22Rv1 (cell line): ENCODE results near the gene CCL4.
"Not testable (repeated sequence)": the region's sequence is repeated elsewhere in the genome, so short reads cannot be mapped to it uniquely, and the experiment has no call there.

ENCODE experiments used
- H3K27ac ChIP-seq: fragments of 450-650 bp; 2 replicates; pipeline ENCODE4 v1.5.1; 2017
- ZFX ChIP-seq: fragments of 450-650 bp; IDR thresholded peaks from 2 replicates; pipeline ENCODE4 v1.6.1; 2017; ENCODE audit warnings: antibody characterized with exemption, borderline replicate concordance
- TF ChIP-seq, protein P1 (sequence below): fragments of 450-650 bp; IDR thresholded peaks from 2 replicates; pipeline ENCODE4 v1.5.1; 2017; ENCODE audit warnings: mild to moderate bottlenecking

The CCL4 gene

DNA sequence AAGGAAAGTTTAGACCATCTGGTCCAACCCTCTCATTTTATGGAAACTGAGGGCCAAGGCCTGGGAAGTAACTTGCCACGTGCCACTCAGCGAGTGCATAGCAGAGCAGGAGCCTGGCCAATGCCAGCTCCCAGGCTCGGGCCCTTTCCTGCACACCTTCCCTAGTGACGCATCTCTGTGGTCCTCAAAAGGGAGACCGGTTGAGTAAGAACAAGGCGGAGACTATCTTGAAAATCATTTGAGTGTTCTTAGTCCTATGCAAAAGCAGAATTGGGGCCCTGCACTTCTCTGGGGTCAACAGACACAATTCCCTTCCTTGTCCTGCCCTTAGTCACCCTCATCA is 2.8 kb downstream of the CCL4 start:
- H3K27ac ChIP-seq: no peak overlapping the region
- TF ChIP-seq, protein P1, sequence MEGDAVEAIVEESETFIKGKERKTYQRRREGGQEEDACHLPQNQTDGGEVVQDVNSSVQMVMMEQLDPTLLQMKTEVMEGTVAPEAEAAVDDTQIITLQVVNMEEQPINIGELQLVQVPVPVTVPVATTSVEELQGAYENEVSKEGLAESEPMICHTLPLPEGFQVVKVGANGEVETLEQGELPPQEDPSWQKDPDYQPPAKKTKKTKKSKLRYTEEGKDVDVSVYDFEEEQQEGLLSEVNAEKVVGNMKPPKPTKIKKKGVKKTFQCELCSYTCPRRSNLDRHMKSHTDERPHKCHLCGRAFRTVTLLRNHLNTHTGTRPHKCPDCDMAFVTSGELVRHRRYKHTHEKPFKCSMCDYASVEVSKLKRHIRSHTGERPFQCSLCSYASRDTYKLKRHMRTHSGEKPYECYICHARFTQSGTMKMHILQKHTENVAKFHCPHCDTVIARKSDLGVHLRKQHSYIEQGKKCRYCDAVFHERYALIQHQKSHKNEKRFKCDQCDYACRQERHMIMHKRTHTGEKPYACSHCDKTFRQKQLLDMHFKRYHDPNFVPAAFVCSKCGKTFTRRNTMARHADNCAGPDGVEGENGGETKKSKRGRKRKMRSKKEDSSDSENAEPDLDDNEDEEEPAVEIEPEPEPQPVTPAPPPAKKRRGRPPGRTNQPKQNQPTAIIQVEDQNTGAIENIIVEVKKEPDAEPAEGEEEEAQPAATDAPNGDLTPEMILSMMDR: no peak
- no peak for TF ChIP-seq ZFX

DNA sequence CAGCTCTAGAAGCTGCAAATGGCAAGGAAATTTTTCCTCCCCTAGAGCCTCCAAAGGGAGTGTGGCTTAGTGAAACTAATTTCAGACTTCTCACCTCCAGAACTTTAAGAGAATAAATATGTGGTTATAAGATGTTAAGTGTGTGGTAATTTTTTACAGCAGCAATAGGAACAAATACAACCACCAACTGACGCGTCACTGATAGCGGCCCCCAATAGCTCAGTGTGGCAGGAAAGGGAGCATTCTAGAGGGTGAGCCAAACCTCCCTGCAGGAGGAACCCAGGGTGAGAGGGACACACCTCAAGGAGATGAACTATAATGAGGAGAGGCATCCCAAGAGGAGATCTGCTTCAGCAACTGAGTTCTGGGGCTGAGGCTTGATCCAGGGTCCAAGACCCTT is 4.0 kb downstream of the CCL4 start:
- no peak for TF ChIP-seq ZFX
- TF ChIP-seq, protein P1: no peak

DNA sequence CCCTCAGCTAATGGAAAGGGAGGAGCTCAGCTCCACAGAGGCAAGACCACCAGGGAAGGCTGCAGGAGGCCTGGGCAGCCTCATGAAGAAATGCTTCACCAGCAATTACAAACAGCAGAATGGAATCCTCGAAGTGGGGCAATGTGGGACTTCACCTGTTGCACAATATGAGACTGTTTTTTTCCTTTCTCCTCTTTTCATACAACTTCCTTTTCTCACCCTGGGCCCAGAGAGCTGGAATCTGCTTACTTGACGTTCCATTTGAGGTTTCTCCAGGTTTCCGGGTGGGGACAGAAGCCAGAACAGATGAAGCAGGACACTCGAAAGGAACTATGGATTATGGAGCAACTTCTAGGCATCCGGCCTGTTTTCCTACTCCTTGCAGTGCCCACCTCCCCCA is 4.6 kb downstream of the CCL4 start:
- not testable (repeated sequence) for H3K27ac ChIP-seq

More for the DNA sequence above, 4.0 kb downstream of the CCL4 start:
- H3K27ac ChIP-seq: no peak overlapping the region

DNA sequence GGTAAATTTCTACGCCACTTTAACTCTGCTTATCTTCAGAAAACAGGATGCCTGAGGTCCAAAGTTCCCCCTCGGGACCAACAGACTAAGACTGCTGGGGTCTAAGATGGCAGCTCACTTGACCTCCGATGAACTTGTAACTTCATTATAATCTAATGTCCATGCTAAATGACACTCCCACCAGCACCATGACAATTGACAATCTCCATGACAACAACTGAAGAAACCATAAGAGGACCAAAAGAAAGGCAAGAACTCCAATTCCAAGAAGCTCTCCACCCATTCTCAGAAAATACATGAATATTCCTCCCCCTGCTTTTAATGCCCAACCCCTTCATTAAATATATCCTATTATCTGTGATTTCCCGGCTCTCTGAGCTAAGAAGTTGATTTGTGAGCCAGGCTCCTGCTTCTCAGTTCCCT is 7.5 kb downstream of the CCL4 start:
- no peak for TF ChIP-seq ZFX
- TF ChIP-seq, protein P1: no peak
- no peak overlapping the region for H3K27ac ChIP-seq

DNA sequence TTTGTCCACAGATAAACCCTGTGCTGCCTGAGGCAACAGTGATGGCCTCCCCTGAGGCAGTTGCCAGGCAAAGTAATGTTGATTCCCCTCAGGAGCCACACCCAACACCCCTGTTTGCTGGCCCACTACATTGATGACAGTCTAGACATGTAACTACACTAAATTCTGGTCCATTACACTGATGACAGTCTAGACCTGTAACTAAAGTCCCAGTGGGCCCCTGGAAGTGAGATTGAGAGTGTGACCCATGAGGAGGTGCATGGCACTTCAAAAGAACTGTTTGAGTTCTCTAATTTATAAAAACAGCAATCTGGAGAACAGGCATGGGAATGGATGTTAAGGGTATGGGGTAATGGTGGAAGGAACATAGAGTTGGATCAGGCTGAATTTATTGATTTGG is 8.9 kb downstream of the CCL4 start:
- H3K27ac ChIP-seq: no peak overlapping the region
- TF ChIP-seq ZFX: no peak
- TF ChIP-seq, protein P1: no peak

DNA sequence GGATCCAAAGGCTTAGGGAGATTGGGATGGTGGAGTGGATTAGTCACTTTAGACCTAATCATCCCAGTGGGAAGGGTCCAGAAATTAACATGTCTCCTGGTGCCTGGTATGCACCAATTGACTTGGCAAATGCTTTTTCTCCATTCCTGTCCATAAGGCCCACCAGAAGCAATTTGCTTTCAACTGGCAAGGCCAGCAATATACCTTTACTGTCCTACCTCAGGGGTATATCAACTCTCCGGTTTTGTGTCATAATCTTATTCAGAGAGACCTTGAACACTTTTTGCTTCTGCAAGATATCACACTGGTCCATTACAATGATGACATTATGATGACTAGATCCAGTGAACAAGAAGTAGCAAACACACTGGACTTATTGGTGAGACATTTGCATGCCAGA is 9.5 kb downstream of the CCL4 start:
- not testable (repeated sequence) for H3K27ac ChIP-seq

DNA sequence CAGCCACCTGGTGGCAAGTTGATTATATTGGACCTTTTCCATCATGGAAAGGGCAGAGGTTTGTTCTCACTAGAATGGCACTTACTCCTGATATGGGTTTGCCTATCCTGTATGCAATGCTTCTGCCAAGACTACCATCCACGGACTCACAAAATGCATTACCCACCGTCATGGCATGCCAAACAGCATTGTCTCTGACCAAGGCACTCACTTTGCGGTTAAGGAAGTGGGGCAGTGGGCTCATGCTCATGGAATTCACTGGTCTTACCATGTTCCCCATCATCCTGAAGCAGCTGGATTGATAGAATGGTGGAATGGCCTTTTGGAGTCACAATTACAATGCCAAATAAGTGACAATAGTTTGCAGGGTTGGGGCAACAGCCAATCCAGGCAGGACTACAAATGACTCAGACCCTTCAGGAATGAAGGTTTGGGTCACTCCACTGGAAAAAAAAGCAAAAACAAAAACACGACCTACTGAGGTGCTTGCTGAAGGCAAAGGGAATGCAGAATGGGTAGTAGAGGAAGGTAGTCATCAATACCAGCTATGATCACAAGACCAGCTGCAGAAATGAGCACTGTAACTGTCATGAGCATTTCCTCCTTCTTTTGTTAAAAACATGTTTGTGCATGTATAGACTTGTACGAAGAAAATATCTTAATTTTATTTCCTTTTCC is 11.5 kb downstream of the CCL4 start:
- H3K27ac ChIP-seq: not testable (repeated sequence)

DNA sequence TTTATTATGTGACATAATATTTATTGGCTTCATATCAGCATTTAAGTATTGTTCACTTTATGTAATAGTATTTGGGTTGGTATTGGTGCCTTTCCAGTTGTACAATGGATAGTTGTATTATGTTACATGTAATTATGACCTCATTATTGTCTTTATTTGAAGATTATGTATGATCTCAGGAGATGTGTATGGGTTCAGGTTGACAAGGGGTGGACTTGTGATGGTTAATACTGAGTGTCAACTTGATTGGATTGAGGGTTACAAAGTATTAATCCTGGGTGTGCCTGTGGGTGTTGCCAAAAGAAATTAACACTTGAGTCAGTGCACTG is 12.0 kb downstream of the CCL4 start:
- not testable (repeated sequence) for H3K27ac ChIP-seq

DNA sequence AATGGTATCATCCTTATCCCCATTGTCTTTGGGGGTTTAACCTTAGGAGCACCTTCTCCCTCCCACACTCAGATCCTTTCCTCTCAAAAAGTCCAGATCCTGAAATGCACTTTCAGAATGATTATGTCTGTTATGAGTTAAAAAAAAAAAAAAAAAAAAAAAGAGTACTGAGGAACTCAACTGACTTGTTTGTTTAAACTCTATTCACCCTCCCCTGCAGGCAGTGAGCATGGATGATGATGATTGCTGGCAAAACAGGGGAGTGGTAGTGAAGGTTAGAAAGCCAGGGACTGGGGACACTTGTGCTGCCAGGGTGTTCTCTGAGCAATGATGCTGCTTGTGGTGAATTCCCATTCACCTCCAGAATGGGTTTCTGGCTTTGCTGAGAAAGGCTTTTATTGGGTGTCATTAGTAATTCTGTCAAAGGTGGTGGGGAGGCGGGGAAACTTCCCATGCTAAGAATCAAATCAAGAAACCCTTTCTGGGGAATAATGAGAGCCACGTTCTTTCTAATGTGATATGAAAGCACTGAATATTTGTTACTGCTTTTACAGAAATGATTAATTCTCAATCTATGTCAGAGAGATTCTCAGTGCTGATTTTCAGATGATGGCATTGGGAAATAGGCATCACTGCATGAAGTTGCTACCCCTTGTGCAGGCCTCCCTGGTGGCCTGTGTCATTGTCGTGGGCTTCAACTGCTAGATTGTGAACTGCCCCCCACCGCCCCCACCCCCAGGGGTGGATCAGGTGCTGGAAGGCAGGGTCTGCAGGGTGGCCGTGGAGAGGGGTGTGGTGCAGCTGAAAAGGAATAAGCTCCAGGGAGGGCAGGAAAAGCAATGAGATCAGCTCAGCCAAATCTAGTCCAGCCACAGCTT is 14.1 kb downstream of the CCL4 start:
- H3K27ac ChIP-seq: no peak overlapping the region
- TF ChIP-seq ZFX: no peak
- TF ChIP-seq, protein P1: no peak
